ENCODE results near the gene RSKR. TPM values are rescaled to one million over a fixed set of nuclear protein-coding genes. Genes with fewer than 3 reads are reported as not detected.
A peak's percentile ranks its signal among the peaks of the same experiment; 100 is the strongest.

The RSKR gene
- total and polyA plus RNA-seq, 8 donors: 2.2 to 6.9 (median 3.4) TPM

GRCh38 chr17:28598799-28599310 lies 15.1 kb downstream of the RSKR start, which contains the start of gene SPAG5:
Gene SPAG5 (minus strand): TSS chr17:28599025. CDS start chr17:28598946, 79 bp downstream.
- Histone ChIP-seq H3K36me3 (no peaks in the 10 kb centered on the region), H3K27ac (peak within 1 kb of the TSS; percentile 69 to 92 (median 84)), H3K4me3 (peak within 1 kb of the TSS; percentile 52 to 63 (median 54)), H3K9me3 (no peaks in the 10 kb centered on the region), H3K27me3 (no peaks in the 10 kb centered on the region), H3K4me1 (peaks cover 0 to 11% (median 7%) of the 10 kb centered on the region in 3 donors)
- TF ChIP-seq CTCF (IDR thresholded peaks at IDR 0.05): no peak
- DNase-seq (peak; percentile 89 to 97 (median 93)), ATAC-seq (peak; percentile 97 to 100 (median 99)), FAIRE-seq (no peak)
- intact Hi-C loops (cut with DNase I): no loop called here
- 0 to 1% methylated on average over 43 to 44 of the region's 44 CpGs for WGBS, 2 donors

GRCh38 chr17:28598389-28598788 lies 15.6 kb downstream of the RSKR start:
- DNase-seq (no peak), ATAC-seq (no peak), FAIRE-seq (no peak)
- Histone ChIP-seq H3K27me3 (no peaks in the 10 kb centered on the region), H3K27ac (peak overlapping the region in 1 of 4 donors; percentile 90), H3K4me3 (peak overlapping the region; percentile 52 to 63 (median 54)), H3K36me3 (no peaks in the 10 kb centered on the region), H3K9me3 (no peaks in the 10 kb centered on the region), H3K4me1 (peaks cover 0 to 11% (median 7%) of the 10 kb centered on the region in 3 donors)
- TF ChIP-seq CTCF (IDR thresholded peaks at IDR 0.05): no peak
- intact Hi-C loops (cut with DNase I): no loop called here
- 2 to 3% methylated on average over 17 of the region's 17 CpGs for WGBS, 2 donors

GRCh38 chr17:28597606-28598383 lies 16.2 kb downstream of the RSKR start:
- no peaks in the 10 kb centered on the region for H3K9me3 ChIP-seq
- no peak overlapping the region for H3K27ac ChIP-seq
- WGBS, 2 donors: 32 to 37% methylated on average over 5 of the region's 5 CpGs
- no peak for ATAC-seq
- no peak for DNase-seq
- H3K4me3 ChIP-seq: no peak overlapping the region
- H3K27me3 ChIP-seq: no peaks in the 10 kb centered on the region
- FAIRE-seq: no peak
- H3K36me3 ChIP-seq: no peaks in the 10 kb centered on the region
- intact Hi-C loops (cut with DNase I): no loop called here
- no peak for TF ChIP-seq CTCF (IDR thresholded peaks at IDR 0.05)
- H3K4me1 ChIP-seq: peaks cover 0 to 11% (median 7%) of the 10 kb centered on the region in 3 donors

GRCh38 chr17:28592260-28592659 lies 21.7 kb downstream of the RSKR start:
- TF ChIP-seq CTCF (IDR thresholded peaks at IDR 0.05): no peak
- H3K9me3 ChIP-seq: no peaks in the 10 kb centered on the region
- no peaks in the 10 kb centered on the region for H3K36me3 ChIP-seq
- ATAC-seq (no peak), FAIRE-seq (no peak), DNase-seq (no peak)
- 91 to 96% methylated on average over 4 of the region's 4 CpGs for WGBS, 2 donors
- H3K27me3 ChIP-seq: no peaks in the 10 kb centered on the region
- H3K4me3 ChIP-seq: no peak overlapping the region
- H3K4me1 ChIP-seq: no peaks in the 10 kb centered on the region
- H3K27ac ChIP-seq: no peak overlapping the region
- intact Hi-C loops (cut with DNase I): no loop called here

GRCh38 chr17:28585851-28586250 lies 28.1 kb downstream of the RSKR start:
- no peaks in the 10 kb centered on the region for H3K27me3 ChIP-seq
- H3K4me1 ChIP-seq: no peaks in the 10 kb centered on the region
- WGBS, 2 donors: 98 to 100% methylated on average over 3 of the region's 3 CpGs
- no peak overlapping the region for H3K4me3 ChIP-seq
- TF ChIP-seq CTCF (IDR thresholded peaks at IDR 0.05): no peak
- ATAC-seq (no peak), FAIRE-seq (no peak), DNase-seq (no peak)
- H3K36me3 ChIP-seq: no peaks in the 10 kb centered on the region
- intact Hi-C loops (cut with DNase I): no loop called here
- no peaks in the 10 kb centered on the region for H3K9me3 ChIP-seq
- H3K27ac ChIP-seq: no peak overlapping the region
